ENCODE measurements around the gene MANF.
"Not testable (repeated sequence)": the region's sequence is repeated elsewhere in the genome, so short reads cannot be mapped to it uniquely, and the experiment has no call there.

The MANF gene

GRCh38 chr3:51355891-51356578 is 29.1 kb upstream of the MANF start:
- DNase-seq (ENCODE audit: low read depth), result no peak
- no peak for TF ChIP-seq CTCF (conservative IDR thresholded peaks at IDR 0.05; ENCODE audit: low read length)
- no peak overlapping the region for H3K4me3 ChIP-seq (ENCODE audit: low read length)

GRCh38 chr3:51357856-51358255 is 27.2 kb upstream of the MANF start:
- DNase-seq (ENCODE audit: low read depth), result no peak
- no peak overlapping the region for H3K4me3 ChIP-seq (ENCODE audit: low read length)
- no peak for TF ChIP-seq CTCF (conservative IDR thresholded peaks at IDR 0.05; ENCODE audit: low read length)

GRCh38 chr3:51358981-51359380 is 26.1 kb upstream of the MANF start:
- DNase-seq (ENCODE audit: low read depth), result no peak
- no peak overlapping the region for H3K4me3 ChIP-seq (ENCODE audit: low read length)
- no peak for TF ChIP-seq CTCF (conservative IDR thresholded peaks at IDR 0.05; ENCODE audit: low read length)

- no peak for TF ChIP-seq CTCF (conservative IDR thresholded peaks at IDR 0.05; ENCODE audit: low read length)
- H3K4me3 ChIP-seq (ENCODE audit: low read length), result no peak overlapping the region
- no peak for DNase-seq (ENCODE audit: low read depth)
Observed at GRCh38 chr3:51360806-51361205, 24.3 kb upstream of the MANF start.

GRCh38 chr3:51361746-51362145 is 23.3 kb upstream of the MANF start:
- DNase-seq (ENCODE audit: low read depth), result no peak
- no peak overlapping the region for H3K4me3 ChIP-seq (ENCODE audit: low read length)
- no peak for TF ChIP-seq CTCF (conservative IDR thresholded peaks at IDR 0.05; ENCODE audit: low read length)

GRCh38 chr3:51362476-51362875 is 22.6 kb upstream of the MANF start:
- DNase-seq (ENCODE audit: low read depth), result no peak
- TF ChIP-seq CTCF (conservative IDR thresholded peaks at IDR 0.05; ENCODE audit: low read length), result no peak
- no peak overlapping the region for H3K4me3 ChIP-seq (ENCODE audit: low read length)

- not testable (repeated sequence) for DNase-seq (ENCODE audit: low read depth)
Observed at GRCh38 chr3:51368276-51368675, 16.8 kb upstream of the MANF start.

More at GRCh38 chr3:51368276-51368675, 16.8 kb upstream of the MANF start:
- H3K4me3 ChIP-seq (ENCODE audit: low read length), result not testable (repeated sequence)
